DOHH2 (cell line): ENCODE results near the gene NHSL2.

Source experiments
- H3F3A ChIP-seq: fragments of 200-600 bp; sonication (generic), shearing (Covaris generic); 2 replicates; pipeline ENCODE4 v1.6.0; 2016; ENCODE audit warnings: antibody characterized with exemption, mild to moderate bottlenecking; ENCODE audit not compliant: control insufficient read depth, insufficient read depth
- H3K27ac ChIP-seq: fragments of 200-600 bp; sonication (generic); 2 replicates; pipeline ENCODE4 v1.5.1; 2014; ENCODE audit warnings: low read depth, mild to moderate bottlenecking, low read length, moderate library complexity
- H3K27me3 ChIP-seq: fragments of 200-600 bp; sonication (generic); 2 replicates; pipeline ENCODE4 v1.6.1; 2014; ENCODE audit warnings: mild to moderate bottlenecking, low read length, mixed read lengths; ENCODE audit not compliant: control insufficient read depth
- H3K36me3 ChIP-seq: fragments of 200-600 bp; sonication (generic); 2 replicates; pipeline ENCODE4 v1.6.1; 2014; ENCODE audit warnings: mild to moderate bottlenecking, low read length, moderate library complexity, mixed read lengths; ENCODE audit not compliant: control insufficient read depth
- H3K4me1 ChIP-seq: fragments of 200-600 bp; sonication (generic); 2 replicates; pipeline ENCODE4 v1.6.1; 2014; ENCODE audit warnings: mild to moderate bottlenecking, low read length, mixed read lengths; ENCODE audit not compliant: control insufficient read depth
- H3K4me2 ChIP-seq: fragments of 200-600 bp; sonication (generic); 2 replicates; pipeline ENCODE4 v1.6.0; 2014; ENCODE audit warnings: mild to moderate bottlenecking, low read length, moderate library complexity
- H3K4me3 ChIP-seq: fragments of 200-600 bp; sonication (generic); 2 replicates; pipeline ENCODE4 v1.5.1; 2014; ENCODE audit warnings: mild to moderate bottlenecking, low read length, mixed read lengths
- H3K79me2 ChIP-seq: fragments of 200-600 bp; sonication (generic); 2 replicates; pipeline ENCODE4 v1.6.1; 2014; ENCODE audit warnings: mild to moderate bottlenecking, low read length, mixed read lengths; ENCODE audit not compliant: control insufficient read depth
- H3K9me2 ChIP-seq: fragments of 200-600 bp; sonication (generic); replicated peaks from 2 replicates; pipeline ENCODE4 v1.6.1; 2014; ENCODE audit warnings: mild to moderate bottlenecking, low read length, mixed read lengths; ENCODE audit not compliant: control insufficient read depth
- H3K9me3 ChIP-seq: fragments of 200-600 bp; sonication (generic); 2 replicates; pipeline ENCODE4 v1.6.1; 2014; ENCODE audit warnings: antibody characterized with exemption, low read length, mixed read lengths; ENCODE audit not compliant: control insufficient read depth, insufficient read depth
- H4K20me1 ChIP-seq: fragments of 200-600 bp; sonication (generic); 2 replicates; pipeline ENCODE4 v1.6.0; 2014; ENCODE audit warnings: low read depth, mild to moderate bottlenecking, antibody characterized with exemption, low read length, moderate library complexity; ENCODE audit not compliant: control insufficient read depth, insufficient read depth
- EZH2phosphoT487 ChIP-seq: fragments of 200-600 bp; sonication (generic); IDR thresholded peaks from 2 replicates; pipeline ENCODE4 v1.6.1; 2017; ENCODE audit warnings: borderline replicate concordance, mild to moderate bottlenecking, antibody characterized with exemption, low read length, moderate library complexity, mixed read lengths
- TF ChIP-seq, protein P1 (sequence below): fragments of 200-600 bp; sonication (generic); IDR thresholded peaks from one replicate; pipeline ENCODE4 v1.5.1; 2014; ENCODE audit warnings: antibody characterized with exemption, mild to moderate bottlenecking, low read depth, low read length; ENCODE audit not compliant: poor library complexity, severe bottlenecking

The NHSL2 gene

DNA sequence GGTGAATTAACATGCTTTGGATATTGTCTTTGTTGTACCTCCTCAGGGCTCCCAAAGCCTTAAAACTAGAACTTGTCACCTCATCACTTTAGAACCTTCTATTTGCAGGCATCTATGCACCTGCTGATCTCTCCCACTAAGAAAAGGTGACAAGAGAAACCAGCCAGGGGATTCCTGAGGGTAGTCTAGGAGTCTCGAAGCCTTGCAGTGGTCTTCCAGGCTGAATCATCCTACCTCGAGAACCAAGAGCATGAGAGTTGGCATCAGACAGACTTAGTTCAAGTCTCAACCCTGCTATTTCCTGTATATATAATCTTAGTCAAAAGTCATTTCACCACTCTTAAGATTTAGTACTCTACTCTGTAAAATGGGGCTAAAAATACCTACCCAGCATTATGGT is 191.5 kb downstream of the NHSL2 start:
- no peaks in the 10 kb centered on the region for H3K79me2 ChIP-seq
- H3K27ac ChIP-seq: no peak overlapping the region
- H3F3A ChIP-seq: no peaks in the 10 kb centered on the region
- H4K20me1 ChIP-seq: no peaks in the 10 kb centered on the region
- no peaks in the 10 kb centered on the region for H3K4me1 ChIP-seq
- H3K9me3 ChIP-seq: no peaks in the 10 kb centered on the region
- no peaks in the 10 kb centered on the region for H3K9me2 ChIP-seq
- no peaks in the 10 kb centered on the region for H3K27me3 ChIP-seq
- TF ChIP-seq, protein P1, sequence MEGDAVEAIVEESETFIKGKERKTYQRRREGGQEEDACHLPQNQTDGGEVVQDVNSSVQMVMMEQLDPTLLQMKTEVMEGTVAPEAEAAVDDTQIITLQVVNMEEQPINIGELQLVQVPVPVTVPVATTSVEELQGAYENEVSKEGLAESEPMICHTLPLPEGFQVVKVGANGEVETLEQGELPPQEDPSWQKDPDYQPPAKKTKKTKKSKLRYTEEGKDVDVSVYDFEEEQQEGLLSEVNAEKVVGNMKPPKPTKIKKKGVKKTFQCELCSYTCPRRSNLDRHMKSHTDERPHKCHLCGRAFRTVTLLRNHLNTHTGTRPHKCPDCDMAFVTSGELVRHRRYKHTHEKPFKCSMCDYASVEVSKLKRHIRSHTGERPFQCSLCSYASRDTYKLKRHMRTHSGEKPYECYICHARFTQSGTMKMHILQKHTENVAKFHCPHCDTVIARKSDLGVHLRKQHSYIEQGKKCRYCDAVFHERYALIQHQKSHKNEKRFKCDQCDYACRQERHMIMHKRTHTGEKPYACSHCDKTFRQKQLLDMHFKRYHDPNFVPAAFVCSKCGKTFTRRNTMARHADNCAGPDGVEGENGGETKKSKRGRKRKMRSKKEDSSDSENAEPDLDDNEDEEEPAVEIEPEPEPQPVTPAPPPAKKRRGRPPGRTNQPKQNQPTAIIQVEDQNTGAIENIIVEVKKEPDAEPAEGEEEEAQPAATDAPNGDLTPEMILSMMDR: no peak
- no peak for TF ChIP-seq EZH2phosphoT487
- no peak overlapping the region for H3K4me2 ChIP-seq
- no peak overlapping the region for H3K4me3 ChIP-seq
- H3K36me3 ChIP-seq: no peaks in the 10 kb centered on the region

DNA sequence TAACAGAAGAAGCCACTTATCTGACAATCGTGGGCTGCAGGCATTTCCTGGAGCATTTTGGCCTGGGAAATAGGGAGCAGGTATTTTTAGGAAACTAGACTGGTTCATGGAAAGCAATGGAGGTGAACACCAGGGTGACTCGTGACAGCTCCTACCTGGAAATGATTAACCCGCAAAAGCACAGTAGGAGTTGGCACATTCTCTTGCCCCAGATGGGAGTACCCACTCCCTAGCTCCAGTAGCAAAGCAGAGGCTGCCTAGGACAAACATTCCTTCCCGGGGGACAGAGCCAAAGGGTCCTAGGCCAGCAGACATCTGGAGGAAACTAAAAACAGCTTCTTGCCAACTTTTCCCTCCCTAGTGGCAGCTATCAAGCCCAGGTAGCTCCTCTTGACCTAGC is 192.1 kb downstream of the NHSL2 start:
- no peak overlapping the region for H3K4me2 ChIP-seq

DNA sequence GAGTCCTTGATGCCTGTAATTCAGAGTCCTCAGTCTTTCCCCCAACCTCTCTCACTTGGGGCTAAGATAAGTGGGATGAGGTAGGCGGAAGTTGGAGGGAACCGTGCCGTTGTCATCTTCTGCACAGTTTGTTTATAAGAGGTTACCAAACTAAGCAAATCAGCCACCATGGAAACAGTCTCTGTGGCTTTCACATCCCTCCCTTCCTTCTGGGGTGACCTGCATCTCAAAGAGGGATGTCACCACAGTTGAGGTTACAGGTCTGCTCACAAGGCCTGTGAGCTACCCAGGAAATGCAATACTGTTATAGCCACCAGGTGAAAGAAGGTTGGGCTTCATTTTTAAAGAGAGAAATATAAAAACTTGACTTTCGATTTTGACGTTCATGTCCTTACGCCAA is 194.8 kb downstream of the NHSL2 start:
- Histone ChIP-seq H3K9me3 (no peaks in the 10 kb centered on the region), H3K4me3 (no peak overlapping the region), H4K20me1 (no peaks in the 10 kb centered on the region), H3K9me2 (no peaks in the 10 kb centered on the region), H3F3A (no peaks in the 10 kb centered on the region), H3K4me2 (no peak overlapping the region), H3K27me3 (no peaks in the 10 kb centered on the region), H3K4me1 (no peaks in the 10 kb centered on the region), H3K27ac (no peak overlapping the region), H3K36me3 (no peaks in the 10 kb centered on the region), H3K79me2 (no peaks in the 10 kb centered on the region)
- TF ChIP-seq, protein P1: no peak
- no peak for TF ChIP-seq EZH2phosphoT487

More for the DNA sequence above, 192.1 kb downstream of the NHSL2 start:
- Histone ChIP-seq H3K4me3 (no peak overlapping the region), H3K27ac (no peak overlapping the region), H3K27me3 (no peaks in the 10 kb centered on the region), H3K4me1 (no peaks in the 10 kb centered on the region), H3K9me2 (no peaks in the 10 kb centered on the region), H4K20me1 (no peaks in the 10 kb centered on the region), H3K79me2 (no peaks in the 10 kb centered on the region), H3K36me3 (no peaks in the 10 kb centered on the region), H3F3A (no peaks in the 10 kb centered on the region), H3K9me3 (no peaks in the 10 kb centered on the region)
- TF ChIP-seq EZH2phosphoT487: no peak
- TF ChIP-seq, protein P1: no peak

DNA sequence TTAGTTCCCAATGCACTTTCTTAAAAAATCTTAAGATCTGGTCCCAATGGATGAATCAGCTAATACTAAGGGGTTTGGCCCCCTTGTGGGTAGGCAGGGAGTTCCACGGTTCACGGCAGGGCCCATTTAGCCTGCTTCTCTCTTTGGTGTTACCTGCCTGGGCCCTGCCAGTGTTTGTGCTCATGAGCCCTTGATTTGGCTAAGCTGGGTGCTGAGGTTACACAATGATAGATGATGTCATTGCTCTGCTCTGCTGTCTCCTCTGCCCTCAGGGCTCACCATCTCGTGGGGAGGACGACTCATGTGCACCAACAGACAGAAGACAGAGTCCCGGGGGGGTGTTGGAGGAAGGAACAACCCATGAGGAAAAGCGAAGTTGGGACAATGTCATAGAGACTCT is 196.7 kb downstream of the NHSL2 start:
- H3K27me3 ChIP-seq: no peaks in the 10 kb centered on the region
- TF ChIP-seq EZH2phosphoT487: no peak
- TF ChIP-seq, protein P1: no peak
- no peaks in the 10 kb centered on the region for H3F3A ChIP-seq
- H3K36me3 ChIP-seq: no peaks in the 10 kb centered on the region
- H3K4me1 ChIP-seq: no peaks in the 10 kb centered on the region
- H3K9me2 ChIP-seq: no peaks in the 10 kb centered on the region
- no peaks in the 10 kb centered on the region for H3K9me3 ChIP-seq
- H3K27ac ChIP-seq: no peak overlapping the region
- no peak overlapping the region for H3K4me3 ChIP-seq
- no peaks in the 10 kb centered on the region for H3K79me2 ChIP-seq
- no peak overlapping the region for H3K4me2 ChIP-seq
- no peaks in the 10 kb centered on the region for H4K20me1 ChIP-seq
